ENCODE measurements around the gene TMEM131.

TMEM131 gene

DNA sequence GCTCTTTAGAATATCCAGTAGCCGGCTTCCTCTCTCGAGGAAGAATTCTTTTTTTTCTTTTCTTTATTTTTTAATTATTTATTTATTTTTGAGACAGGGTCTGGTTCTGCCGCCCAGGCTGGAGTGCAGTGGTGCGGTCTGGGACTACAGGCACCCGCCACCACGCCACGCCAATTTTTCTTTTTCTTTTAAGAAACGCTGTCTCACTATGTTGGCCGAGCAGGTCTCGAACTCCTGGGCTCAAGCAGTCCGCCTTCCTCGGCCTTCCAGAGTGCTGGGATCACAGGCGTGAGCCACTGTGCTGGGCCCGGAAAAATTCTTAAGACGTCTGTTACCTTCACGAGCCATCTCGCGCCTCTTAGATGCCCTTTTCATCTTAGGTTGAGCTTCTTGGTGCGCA lies 931 bp upstream of the TMEM131 start:
- H3K27me3 ChIP-seq (ENCODE audit: control insufficient read depth, insufficient read depth, low read length): no peaks in the 10 kb centered on the region
- peaks cover 9% of the 10 kb centered on the region for H3K4me1 ChIP-seq (ENCODE audit: control insufficient read depth, insufficient read depth, low read length)
- H3K27ac ChIP-seq (ENCODE audit: low read depth, low read length): no peak overlapping the region
- no peaks in the 10 kb centered on the region for H3K36me3 ChIP-seq (ENCODE audit: control insufficient read depth, insufficient read depth, low read length)
- peak overlapping the region; percentile 70 for H3K4me3 ChIP-seq (ENCODE audit: low read length)
- H3K9ac ChIP-seq (ENCODE audit: low read length): no peak overlapping the region

DNA sequence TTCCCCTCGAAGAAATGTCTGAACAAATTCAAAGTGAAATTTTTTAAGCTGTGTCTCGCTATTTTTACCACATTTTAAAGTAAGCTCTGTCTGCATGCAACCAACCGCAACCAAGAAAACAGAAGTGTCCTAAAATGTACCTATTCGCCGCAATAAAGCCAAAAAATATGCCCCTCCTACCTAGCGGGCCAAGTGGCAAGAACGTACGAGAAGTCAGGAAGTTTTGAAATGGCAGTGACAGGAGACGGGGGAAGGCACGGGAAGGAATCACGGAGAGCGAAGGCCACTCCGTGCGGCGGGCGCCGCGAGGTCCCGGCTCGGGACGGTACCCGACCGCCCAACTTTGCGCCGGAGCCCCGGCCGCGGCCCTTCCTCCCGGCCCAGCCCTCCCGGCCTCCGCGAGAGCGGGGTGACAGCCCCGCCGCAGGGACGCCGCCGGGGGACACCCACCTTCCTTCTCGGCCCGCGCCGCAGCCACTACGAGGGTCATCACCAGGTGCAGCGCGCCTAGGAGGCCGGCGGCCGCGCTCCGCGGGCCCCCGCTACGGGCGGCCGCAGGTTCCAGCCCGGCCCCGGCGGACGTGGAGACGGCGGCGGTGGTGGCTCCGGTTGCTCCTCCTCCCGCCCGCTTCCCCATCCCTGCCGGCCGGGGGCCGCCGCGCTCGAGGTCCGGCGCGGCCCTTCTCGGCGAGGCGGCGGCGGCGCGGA lies 568 bp downstream of the TMEM131 start:
- H3K27me3 ChIP-seq (ENCODE audit: control insufficient read depth, insufficient read depth, low read length): no peaks in the 10 kb centered on the region
- peak overlapping the region; percentile 94 for H3K9ac ChIP-seq (ENCODE audit: low read length)
- H3K4me3 ChIP-seq (ENCODE audit: low read length): peak overlapping the region; percentile 70
- peak overlapping the region; percentile 98 for H3K27ac ChIP-seq (ENCODE audit: low read depth, low read length)
- peaks cover 9% of the 10 kb centered on the region for H3K4me1 ChIP-seq (ENCODE audit: control insufficient read depth, insufficient read depth, low read length)
- no peaks in the 10 kb centered on the region for H3K36me3 ChIP-seq (ENCODE audit: control insufficient read depth, insufficient read depth, low read length)

- Histone ChIP-seq H3K9ac (ENCODE audit: low read length) (no peak overlapping the region), H3K36me3 (ENCODE audit: control insufficient read depth, insufficient read depth, low read length) (no peaks in the 10 kb centered on the region), H3K4me3 (ENCODE audit: low read length) (peak overlapping the region; percentile 70), H3K27ac (ENCODE audit: low read depth, low read length) (no peak overlapping the region), H3K27me3 (ENCODE audit: control insufficient read depth, insufficient read depth, low read length) (no peaks in the 10 kb centered on the region), H3K4me1 (ENCODE audit: control insufficient read depth, insufficient read depth, low read length) (peaks cover 9% of the 10 kb centered on the region)
These were observed 1.3 kb downstream of the TMEM131 start for GRCh38 chr2:97994476-97994875.

DNA sequence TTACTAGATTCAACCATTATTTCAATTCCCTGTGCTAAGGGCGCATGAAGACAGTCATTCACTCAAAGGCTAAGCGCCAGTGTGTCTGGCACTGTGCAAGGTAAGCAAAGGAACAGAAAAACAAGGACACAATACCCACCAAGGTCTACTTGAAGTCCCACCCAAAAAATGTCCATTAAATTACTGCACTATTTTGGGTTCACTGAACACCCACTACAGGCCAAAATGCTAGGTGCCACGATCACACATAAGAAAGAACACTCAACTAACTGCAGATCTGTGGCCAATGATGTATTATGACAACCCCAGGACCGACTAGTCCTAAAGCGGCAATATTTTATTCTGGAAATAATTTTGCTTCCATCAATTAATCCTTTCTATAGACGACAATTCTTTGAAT lies 1.8 kb downstream of the TMEM131 start:
- no peaks in the 10 kb centered on the region for H3K27me3 ChIP-seq (ENCODE audit: control insufficient read depth, insufficient read depth, low read length)
- peaks cover 9% of the 10 kb centered on the region for H3K4me1 ChIP-seq (ENCODE audit: control insufficient read depth, insufficient read depth, low read length)
- H3K4me3 ChIP-seq (ENCODE audit: low read length): peak overlapping the region; percentile 70
- no peaks in the 10 kb centered on the region for H3K36me3 ChIP-seq (ENCODE audit: control insufficient read depth, insufficient read depth, low read length)
- H3K9ac ChIP-seq (ENCODE audit: low read length): no peak overlapping the region
- no peak overlapping the region for H3K27ac ChIP-seq (ENCODE audit: low read depth, low read length)

- H3K27ac ChIP-seq (ENCODE audit: low read depth, low read length): no peak overlapping the region
- H3K4me1 ChIP-seq (ENCODE audit: control insufficient read depth, insufficient read depth, low read length): peaks cover 9% of the 10 kb centered on the region
- H3K27me3 ChIP-seq (ENCODE audit: control insufficient read depth, insufficient read depth, low read length): no peaks in the 10 kb centered on the region
- H3K36me3 ChIP-seq (ENCODE audit: control insufficient read depth, insufficient read depth, low read length): no peaks in the 10 kb centered on the region
- H3K4me3 ChIP-seq (ENCODE audit: low read length): peak overlapping the region; percentile 70
- H3K9ac ChIP-seq (ENCODE audit: low read length): no peak overlapping the region
These were observed 2.6 kb downstream of the TMEM131 start for GRCh38 chr2:97992836-97993825.

- peaks cover 9% of the 10 kb centered on the region for H3K4me1 ChIP-seq (ENCODE audit: control insufficient read depth, insufficient read depth, low read length)
- H3K36me3 ChIP-seq (ENCODE audit: control insufficient read depth, insufficient read depth, low read length): no peaks in the 10 kb centered on the region
- H3K27ac ChIP-seq (ENCODE audit: low read depth, low read length): no peak overlapping the region
- no peaks in the 10 kb centered on the region for H3K27me3 ChIP-seq (ENCODE audit: control insufficient read depth, insufficient read depth, low read length)
- no peak overlapping the region for H3K9ac ChIP-seq (ENCODE audit: low read length)
- no peak overlapping the region for H3K4me3 ChIP-seq (ENCODE audit: low read length)
These were observed 4.5 kb downstream of the TMEM131 start for GRCh38 chr2:97991081-97991856.

GRCh38 chr2:97988722-97989121 lies 7.0 kb downstream of the TMEM131 start:
- Histone ChIP-seq H3K27me3 (ENCODE audit: control insufficient read depth, insufficient read depth, low read length) (no peaks in the 10 kb centered on the region), H3K4me1 (ENCODE audit: control insufficient read depth, insufficient read depth, low read length) (peaks cover 3% of the 10 kb centered on the region), H3K9ac (ENCODE audit: low read length) (no peak overlapping the region), H3K36me3 (ENCODE audit: control insufficient read depth, insufficient read depth, low read length) (no peaks in the 10 kb centered on the region), H3K4me3 (ENCODE audit: low read length) (no peak overlapping the region), H3K27ac (ENCODE audit: low read depth, low read length) (no peak overlapping the region)

DNA sequence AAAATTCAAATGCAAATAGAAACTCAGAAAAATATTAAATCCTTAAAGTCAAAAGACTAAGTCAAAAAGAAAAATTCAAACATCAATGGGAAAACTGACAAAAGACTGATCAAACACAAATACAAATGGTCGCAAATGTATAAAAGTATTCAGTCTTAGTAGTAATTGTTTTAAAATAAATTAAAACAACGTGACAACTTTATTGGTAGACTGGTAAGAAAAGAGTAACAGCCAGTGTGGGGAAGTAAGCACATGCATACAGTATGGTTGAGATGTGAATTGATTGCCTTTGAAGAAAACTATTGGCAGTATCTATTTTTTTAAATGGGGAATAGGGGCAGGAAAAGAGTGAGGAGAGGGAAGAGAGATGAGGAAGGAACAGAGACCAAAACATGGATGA lies 9.8 kb downstream of the TMEM131 start:
- no peak overlapping the region for H3K27ac ChIP-seq (ENCODE audit: low read depth, low read length)
- H3K9ac ChIP-seq (ENCODE audit: low read length): no peak overlapping the region
- no peaks in the 10 kb centered on the region for H3K4me1 ChIP-seq (ENCODE audit: control insufficient read depth, insufficient read depth, low read length)
- no peaks in the 10 kb centered on the region for H3K36me3 ChIP-seq (ENCODE audit: control insufficient read depth, insufficient read depth, low read length)
- no peak overlapping the region for H3K4me3 ChIP-seq (ENCODE audit: low read length)
- H3K27me3 ChIP-seq (ENCODE audit: control insufficient read depth, insufficient read depth, low read length): no peaks in the 10 kb centered on the region

DNA sequence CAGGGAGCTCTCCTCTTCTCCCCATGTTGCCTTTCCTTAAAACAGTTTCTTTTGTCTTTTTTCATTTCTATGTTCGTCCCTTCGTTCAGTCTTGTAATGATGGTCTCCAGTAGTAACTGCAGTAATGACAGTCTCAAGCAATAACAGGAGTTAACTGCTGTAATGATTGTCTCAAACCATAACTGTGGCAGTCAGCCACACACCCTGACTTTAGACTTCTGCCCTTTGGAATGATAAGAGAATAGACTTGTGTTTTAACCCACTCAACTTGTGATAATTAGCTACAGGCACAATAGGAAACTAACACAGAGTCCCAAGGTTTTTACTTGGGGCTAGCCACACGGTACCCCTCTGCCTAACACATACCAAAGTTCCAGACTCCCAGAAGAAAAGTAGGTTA lies 12.1 kb downstream of the TMEM131 start:
- Histone ChIP-seq H3K27me3 (ENCODE audit: control insufficient read depth, insufficient read depth, low read length) (no peaks in the 10 kb centered on the region), H3K27ac (ENCODE audit: low read depth, low read length) (no peak overlapping the region), H3K9ac (ENCODE audit: low read length) (no peak overlapping the region), H3K4me1 (ENCODE audit: control insufficient read depth, insufficient read depth, low read length) (no peaks in the 10 kb centered on the region), H3K4me3 (ENCODE audit: low read length) (no peak overlapping the region), H3K36me3 (ENCODE audit: control insufficient read depth, insufficient read depth, low read length) (no peaks in the 10 kb centered on the region)

DNA sequence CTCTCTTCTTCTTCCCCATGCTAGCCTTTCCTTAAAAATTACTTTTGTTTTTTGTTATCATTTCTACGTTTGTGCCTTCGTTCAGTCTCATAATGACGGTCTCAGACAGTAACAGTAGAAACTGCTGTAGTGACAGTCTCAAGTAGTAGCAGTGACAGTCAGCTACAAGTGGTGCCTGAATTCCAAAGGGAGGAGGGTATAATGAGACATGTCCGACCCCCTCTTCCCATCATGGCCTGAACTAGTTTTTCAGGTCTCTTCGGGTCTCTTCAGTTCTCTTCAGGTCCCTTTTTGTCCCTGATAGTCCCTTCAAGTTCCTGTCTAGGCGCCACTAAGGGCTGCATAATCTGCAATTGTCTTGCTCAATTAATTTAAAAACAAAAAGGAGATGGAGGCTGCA lies 12.6 kb downstream of the TMEM131 start:
- no peak overlapping the region for H3K27ac ChIP-seq (ENCODE audit: low read depth, low read length)
- no peak overlapping the region for H3K4me3 ChIP-seq (ENCODE audit: low read length)
- no peaks in the 10 kb centered on the region for H3K36me3 ChIP-seq (ENCODE audit: control insufficient read depth, insufficient read depth, low read length)
- H3K4me1 ChIP-seq (ENCODE audit: control insufficient read depth, insufficient read depth, low read length): no peaks in the 10 kb centered on the region
- no peak overlapping the region for H3K9ac ChIP-seq (ENCODE audit: low read length)
- no peaks in the 10 kb centered on the region for H3K27me3 ChIP-seq (ENCODE audit: control insufficient read depth, insufficient read depth, low read length)

- H3K36me3 ChIP-seq (ENCODE audit: control insufficient read depth, insufficient read depth, low read length): no peaks in the 10 kb centered on the region
- no peak overlapping the region for H3K27ac ChIP-seq (ENCODE audit: low read depth, low read length)
- H3K27me3 ChIP-seq (ENCODE audit: control insufficient read depth, insufficient read depth, low read length): no peaks in the 10 kb centered on the region
- H3K9ac ChIP-seq (ENCODE audit: low read length): no peak overlapping the region
- H3K4me1 ChIP-seq (ENCODE audit: control insufficient read depth, insufficient read depth, low read length): no peaks in the 10 kb centered on the region
- no peak overlapping the region for H3K4me3 ChIP-seq (ENCODE audit: low read length)
These were observed 13.1 kb downstream of the TMEM131 start for GRCh38 chr2:97982621-97983020.

GRCh38 chr2:97981961-97982360 lies 13.8 kb downstream of the TMEM131 start:
- H3K4me3 ChIP-seq (ENCODE audit: low read length): no peak overlapping the region
- no peaks in the 10 kb centered on the region for H3K27me3 ChIP-seq (ENCODE audit: control insufficient read depth, insufficient read depth, low read length)
- no peaks in the 10 kb centered on the region for H3K4me1 ChIP-seq (ENCODE audit: control insufficient read depth, insufficient read depth, low read length)
- H3K27ac ChIP-seq (ENCODE audit: low read depth, low read length): no peak overlapping the region
- H3K9ac ChIP-seq (ENCODE audit: low read length): no peak overlapping the region
- no peaks in the 10 kb centered on the region for H3K36me3 ChIP-seq (ENCODE audit: control insufficient read depth, insufficient read depth, low read length)
